Activated naive CD4-positive, alpha-beta T cell treated with Interleukin-2 at 50 U/mL for 16 hours (primary cell): ENCODE data around the gene CREB3L4.
A peak's percentile ranks its signal among the peaks of the same experiment; 100 is the strongest.
"Not testable (repeated sequence)": the region's sequence is repeated elsewhere in the genome, so short reads cannot be mapped to it uniquely, and the experiment has no call there.

Experiments used
- DNase-seq: peaks from one replicate; pipeline ENCODE4 v3.0.0-alpha.2; 2020

Gene CREB3L4

DNA sequence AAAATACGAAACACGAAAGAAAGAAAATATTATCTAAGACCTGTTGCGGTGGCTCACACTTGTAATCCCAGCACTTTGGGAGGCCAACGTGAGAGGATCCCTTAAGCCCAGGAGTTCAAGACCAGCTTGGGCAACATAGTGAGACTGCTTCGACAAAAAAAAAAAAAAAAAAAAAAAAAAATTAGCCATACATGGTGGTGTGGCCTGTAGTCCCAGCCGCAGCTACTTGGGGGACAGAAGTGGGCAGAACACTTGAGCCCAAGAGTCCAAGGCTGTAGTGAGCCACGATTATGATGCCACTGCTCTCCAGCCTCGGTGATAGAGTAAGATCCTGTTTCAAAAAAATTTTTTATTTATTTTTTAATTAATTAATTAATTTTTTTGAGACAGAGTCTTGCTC is 19.9 kb downstream of the CREB3L4 start:
- DNase-seq = no peak

DNA sequence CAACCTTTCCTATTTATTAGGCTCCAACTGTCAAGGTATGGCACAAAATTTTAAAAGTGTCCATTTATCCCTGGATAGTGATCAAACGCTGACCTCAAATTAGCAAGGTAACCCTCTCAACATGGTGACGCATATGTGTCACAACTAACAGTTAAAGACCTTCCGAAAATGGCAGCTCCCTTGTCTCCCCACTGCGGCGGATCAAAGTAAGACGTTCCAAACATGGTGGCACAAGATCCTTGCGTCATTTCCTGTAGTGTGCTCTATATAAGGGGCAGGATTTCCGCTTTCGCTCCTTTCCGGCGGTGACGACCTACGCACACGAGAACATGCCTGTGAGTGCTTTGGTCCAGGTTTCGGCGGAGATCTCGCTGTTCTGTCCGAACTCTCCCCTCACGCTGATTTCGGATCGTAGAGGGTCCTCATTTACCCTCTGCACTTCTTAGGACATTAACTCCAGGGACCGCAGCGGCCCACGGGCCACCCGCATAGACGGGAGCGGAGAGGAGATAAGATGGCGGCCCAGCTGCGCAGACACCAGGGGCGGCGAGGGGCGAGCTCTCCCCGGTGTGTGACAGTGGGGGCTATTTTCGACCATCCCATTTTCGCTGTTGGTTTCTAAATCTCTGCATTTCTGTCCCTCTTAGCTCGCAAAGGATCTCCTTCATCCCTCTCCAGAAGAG is 22.9 kb downstream of the CREB3L4 start, which contains the start of gene RPS27:
RPS27 (plus strand) TSS at position 295 of the 683 bp plus-strand sequence; CDS start at position 330, 35 bp downstream.
- peak; percentile 87 for DNase-seq

DNA sequence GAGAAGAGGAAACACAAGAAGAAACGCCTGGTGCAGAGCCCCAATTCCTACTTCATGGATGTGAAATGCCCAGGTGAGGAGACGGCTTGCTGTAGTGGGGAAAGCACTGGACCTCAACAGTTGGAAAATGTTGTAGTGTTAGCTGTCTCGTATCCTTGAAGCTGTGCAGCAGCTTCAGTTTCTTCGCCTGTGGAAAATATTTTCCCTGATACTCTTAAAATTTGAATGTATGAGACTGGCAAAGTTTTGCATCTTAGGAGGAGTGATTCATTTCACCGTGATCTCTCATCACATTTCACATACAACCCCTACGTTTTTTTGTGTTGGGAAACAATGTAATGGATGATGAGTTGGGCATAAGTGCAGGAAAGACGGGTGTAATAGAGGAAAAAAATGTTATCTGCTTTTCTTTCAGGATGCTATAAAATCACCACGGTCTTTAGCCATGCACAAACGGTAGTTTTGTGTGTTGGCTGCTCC is 23.5 kb downstream of the CREB3L4 start:
- DNase-seq = no peak

DNA sequence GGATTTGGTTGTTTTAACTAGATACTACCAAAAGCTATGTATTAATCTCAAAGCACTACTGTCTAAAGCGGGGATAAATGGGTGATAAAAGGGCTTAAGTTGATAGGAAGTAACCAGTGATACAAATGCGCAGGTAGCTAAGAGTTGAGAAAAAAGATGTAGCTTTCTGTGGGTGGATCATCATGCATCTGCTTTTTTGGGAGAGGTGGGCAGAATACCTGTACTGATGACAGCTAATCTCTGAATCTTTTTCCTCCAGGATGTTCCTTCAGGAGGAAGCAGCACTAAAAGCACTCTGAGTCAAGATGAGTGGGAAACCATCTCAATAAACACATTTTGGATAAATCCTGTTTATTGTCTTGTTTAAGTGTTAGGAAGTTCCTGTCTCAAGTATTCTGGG is 24.1 kb downstream of the CREB3L4 start:
- DNase-seq = no peak

DNA sequence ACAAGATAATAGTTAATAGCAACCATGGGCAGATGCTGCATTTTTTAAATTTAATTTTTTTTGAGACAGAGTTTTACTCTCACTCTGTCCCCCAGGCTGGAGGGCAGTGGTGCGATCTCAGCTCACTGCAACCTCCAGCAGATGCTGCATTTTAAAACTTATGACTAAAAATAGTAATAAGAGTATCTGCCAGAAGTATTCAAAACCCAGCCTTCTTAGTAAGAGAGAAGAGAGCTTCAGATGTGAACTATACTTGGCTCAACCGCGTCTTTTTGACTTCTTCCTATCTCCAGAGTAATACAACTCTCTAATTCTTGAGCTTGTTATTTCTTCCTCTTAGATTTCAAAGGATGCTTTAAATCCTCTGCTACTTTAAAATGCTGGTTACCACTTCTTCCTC is 27.5 kb downstream of the CREB3L4 start:
- DNase-seq = no peak

DNA sequence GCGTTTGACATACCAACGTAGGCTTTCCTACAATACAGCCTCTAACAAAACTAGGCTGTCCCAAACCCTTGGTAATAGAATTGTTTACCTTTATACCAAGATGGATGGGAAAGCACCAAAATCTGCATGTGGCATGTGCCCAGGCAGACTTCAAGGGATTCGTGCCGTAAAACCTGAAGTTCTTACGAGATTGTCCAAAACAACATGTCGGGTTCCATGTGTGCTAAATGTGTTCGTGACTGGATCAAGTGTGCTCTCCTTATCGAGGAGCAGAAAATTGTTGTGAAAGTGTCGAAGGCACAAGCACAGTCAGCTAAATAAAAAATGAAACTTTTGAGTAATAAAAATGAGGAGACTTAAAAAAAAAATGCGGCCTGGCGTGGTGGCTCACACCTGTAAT is 27.9 kb downstream of the CREB3L4 start:
- DNase-seq = no peak

DNA sequence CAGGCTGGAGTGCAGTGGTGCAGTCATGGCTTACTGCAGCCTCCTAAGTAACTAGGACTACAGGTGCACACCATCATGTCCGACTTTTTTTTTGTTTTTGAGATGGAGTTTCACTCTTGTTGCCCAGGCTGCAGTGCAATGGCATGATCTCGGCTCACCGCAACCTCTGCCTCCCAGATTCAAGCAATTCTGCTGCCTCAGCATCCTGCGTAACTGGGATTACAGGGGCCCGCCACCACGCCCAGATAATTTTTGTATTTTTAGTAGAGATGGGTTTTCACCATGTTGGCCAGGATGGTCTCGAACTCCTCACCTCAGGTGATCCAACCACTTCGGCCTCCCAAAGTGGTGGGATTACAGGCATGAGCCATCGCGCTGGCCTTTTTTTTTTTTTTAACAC is 29.2 kb downstream of the CREB3L4 start:
- not testable (repeated sequence) for DNase-seq

DNA sequence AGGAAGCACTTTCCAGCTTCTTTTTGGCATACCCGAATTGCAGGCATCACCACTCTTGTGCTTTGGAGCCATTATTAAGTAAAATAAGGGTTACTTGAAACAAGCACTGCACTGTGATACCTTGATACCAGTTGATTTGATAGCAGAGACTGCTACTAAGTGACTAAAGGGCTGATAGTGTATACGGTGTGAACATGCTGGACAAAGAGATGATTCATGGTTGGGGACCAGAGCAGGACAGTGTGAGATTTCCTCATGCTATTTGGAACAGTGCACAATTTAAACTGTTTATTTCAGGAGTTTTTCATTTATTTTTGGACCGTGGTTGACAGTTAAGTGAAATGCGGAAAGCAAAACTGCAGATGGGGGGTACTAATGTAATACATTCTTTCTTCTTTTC is 32.7 kb downstream of the CREB3L4 start:
- DNase-seq = no peak

DNA sequence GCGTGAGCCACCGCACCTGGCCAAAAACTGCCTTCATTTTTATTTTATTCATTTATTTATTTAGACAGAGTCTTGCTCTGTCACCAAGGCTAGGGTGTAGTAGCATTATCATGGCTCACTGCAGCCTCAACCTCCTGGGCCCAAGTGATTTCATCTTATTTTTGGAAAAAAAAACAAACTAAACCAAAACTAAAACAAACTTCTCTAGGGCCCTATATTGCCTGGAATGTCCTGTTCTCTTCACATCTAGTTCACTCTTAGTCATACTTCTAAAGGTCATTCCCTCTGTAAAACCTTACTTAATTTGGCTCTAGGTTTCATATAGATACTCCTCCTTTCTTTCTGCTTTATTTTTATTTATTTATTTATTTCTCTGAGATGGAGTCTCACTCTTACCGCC is 38.4 kb downstream of the CREB3L4 start:
- DNase-seq = no peak

DNA sequence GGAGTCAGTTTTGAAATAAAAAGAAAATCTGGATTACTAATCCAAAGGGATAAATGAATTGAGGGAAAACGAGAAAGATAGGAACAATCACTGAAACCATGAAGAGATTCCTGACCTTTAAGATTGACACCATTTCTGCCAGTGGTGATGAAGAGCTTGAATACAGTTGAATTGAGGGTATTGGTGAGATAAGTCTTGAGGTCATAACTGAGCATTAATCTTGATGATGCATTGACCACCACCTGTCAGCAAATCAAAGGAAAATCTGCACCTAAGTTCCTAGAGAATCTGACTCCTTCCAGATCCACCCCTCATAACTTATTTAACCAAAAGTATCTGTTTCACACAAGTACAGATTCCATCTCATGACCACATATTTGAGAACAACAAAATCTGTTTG is 44.4 kb downstream of the CREB3L4 start:
- DNase-seq = no peak

DNA sequence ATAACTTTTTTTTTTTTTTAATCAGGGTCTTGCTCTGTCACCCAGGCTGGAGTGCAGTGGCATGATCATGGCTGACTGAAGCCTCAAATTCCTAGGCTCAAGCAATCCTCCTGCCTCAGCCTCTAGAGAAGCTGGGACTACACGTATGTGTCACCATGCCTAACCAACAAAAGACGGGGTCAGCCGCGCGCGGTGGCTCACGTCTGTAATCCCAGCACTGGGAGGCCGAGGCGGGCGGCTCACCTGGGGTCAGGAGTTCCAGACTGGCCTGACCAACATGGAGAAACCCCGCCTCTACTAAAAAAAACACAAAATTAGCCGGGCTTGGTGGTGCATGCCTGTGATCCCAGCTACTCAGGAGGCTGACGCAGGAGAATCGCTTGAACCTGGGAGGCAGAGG is 44.8 kb downstream of the CREB3L4 start:
- DNase-seq = not testable (repeated sequence)

DNA sequence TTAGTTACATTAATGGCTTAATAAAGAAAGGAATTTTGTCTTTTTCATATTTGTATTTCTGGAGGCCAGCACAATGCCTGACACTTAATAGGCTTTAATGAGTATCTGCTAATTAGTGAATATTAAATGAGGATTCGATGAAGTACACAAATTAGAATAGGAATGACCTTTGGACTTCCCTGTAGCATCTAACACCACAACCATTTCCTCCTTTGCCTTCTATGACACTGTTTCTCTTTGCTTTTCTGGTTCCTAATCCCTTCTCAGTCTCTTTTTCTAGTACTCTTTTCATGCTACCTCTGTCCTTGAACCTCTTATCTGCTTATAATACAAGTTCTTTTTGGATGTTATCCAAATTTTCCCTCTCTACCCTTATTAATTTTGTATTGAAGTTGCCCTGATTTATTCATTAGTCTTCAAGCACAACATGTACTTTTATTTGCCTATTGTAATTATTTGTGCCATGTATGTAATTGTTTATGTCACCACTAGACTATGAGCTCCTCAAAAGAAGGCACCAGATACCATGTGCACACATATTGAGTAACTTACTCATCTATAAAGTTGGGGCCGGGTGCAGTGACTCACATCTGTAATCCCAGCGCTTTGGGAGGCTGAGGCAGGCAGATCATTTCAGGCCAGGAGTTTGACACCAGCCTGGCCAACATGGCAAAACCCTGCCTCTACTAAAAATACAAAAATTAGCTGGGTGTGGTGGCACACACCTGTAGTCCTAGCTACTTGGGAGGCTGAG is 46.6 kb downstream of the CREB3L4 start:
- no peak for DNase-seq

DNA sequence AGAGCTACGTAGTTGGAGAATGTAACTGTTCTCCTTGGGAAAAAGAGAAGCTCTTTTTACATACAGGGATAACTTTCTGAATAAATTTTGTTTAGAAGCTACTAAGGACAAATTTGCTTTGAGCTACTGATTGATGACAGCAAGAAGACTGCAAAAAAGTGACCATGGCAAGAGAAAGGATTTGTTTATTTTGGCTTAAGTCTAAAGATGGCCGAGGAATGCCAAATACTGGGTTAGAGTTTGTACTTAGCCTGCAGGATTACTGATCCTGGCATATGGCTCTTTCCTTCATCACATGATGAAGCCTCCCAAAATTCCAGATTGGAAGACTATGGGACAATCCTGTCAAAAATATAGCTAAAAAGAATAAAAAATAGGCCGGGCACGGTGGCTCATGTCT is 51.6 kb downstream of the CREB3L4 start:
- no peak for DNase-seq

DNA sequence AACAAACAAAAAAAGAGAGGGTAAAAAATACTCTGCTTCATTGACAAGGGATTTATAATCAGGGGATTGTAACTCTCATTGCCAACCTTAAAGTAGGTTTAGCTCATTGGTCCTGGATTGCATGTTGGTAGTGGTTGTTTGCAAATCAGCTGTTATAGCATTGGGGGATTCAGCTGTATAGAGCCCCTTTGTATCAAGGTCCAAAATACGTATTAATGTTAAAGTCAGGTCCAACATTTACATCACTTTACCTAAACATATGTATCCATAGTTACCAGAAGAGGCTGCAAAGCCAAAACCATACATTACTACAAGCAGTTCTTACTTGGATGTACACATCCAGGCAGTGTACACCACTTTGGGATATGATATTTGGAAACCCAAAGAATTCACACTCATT is 52.2 kb downstream of the CREB3L4 start:
- no peak for DNase-seq
